SK-N-MC (cell line): ENCODE results near the gene PTPN4.

Source experiments
- DNase-seq: peaks from one replicate; pipeline ENCODE4 v3.0.0-alpha.2; 2011; ENCODE audit warnings: low read depth, low spot score
- H3K27ac ChIP-seq: fragments of 200-600 bp; sonication (generic); 2 replicates; pipeline ENCODE4 v1.5.1; 2016; ENCODE audit warnings: mixed run types
- H3K36me3 ChIP-seq: fragments of 200-600 bp; sonication (generic); 2 replicates; pipeline ENCODE4 v1.6.1; 2017; ENCODE audit warnings: antibody characterized with exemption, low read length, mixed read lengths; ENCODE audit not compliant: insufficient read depth
- H3K4me3 ChIP-seq: fragments of 200-600 bp; sonication (generic); 2 replicates; pipeline ENCODE4 v1.5.1; 2016
- H3K9ac ChIP-seq: fragments of 200-600 bp; sonication (generic); 2 replicates; pipeline ENCODE4 v1.8.0; 2017; ENCODE audit warnings: mixed run types, mixed read lengths; ENCODE audit not compliant: insufficient read length
- H3K9me3 ChIP-seq: fragments of 200-600 bp; sonication (generic); 2 replicates; pipeline ENCODE4 v1.6.1; 2017; ENCODE audit warnings: low read depth, mild to moderate bottlenecking, antibody characterized with exemption, low read length, moderate library complexity, mixed read lengths
- EZH2 ChIP-seq: fragments of 200-600 bp; sonication (generic); IDR thresholded peaks from one replicate; pipeline ENCODE4 v1.6.1; 2017; ENCODE audit warnings: antibody characterized with exemption
- FOXP2 ChIP-seq: optimal IDR thresholded peaks from 2 replicates; pipeline ENCODE3; 2011; ENCODE audit warnings: mild to moderate bottlenecking, moderate library complexity; ENCODE audit not compliant: insufficient read depth; ENCODE audit errors: extremely low read length, control extremely low read depth
- POLR2AphosphoS5 ChIP-seq: IDR thresholded peaks from 2 replicates; pipeline ENCODE4 v1.6.1; 2012; ENCODE audit warnings: mild to moderate bottlenecking, low read depth, low read length, borderline replicate concordance

PTPN4 gene

DNA sequence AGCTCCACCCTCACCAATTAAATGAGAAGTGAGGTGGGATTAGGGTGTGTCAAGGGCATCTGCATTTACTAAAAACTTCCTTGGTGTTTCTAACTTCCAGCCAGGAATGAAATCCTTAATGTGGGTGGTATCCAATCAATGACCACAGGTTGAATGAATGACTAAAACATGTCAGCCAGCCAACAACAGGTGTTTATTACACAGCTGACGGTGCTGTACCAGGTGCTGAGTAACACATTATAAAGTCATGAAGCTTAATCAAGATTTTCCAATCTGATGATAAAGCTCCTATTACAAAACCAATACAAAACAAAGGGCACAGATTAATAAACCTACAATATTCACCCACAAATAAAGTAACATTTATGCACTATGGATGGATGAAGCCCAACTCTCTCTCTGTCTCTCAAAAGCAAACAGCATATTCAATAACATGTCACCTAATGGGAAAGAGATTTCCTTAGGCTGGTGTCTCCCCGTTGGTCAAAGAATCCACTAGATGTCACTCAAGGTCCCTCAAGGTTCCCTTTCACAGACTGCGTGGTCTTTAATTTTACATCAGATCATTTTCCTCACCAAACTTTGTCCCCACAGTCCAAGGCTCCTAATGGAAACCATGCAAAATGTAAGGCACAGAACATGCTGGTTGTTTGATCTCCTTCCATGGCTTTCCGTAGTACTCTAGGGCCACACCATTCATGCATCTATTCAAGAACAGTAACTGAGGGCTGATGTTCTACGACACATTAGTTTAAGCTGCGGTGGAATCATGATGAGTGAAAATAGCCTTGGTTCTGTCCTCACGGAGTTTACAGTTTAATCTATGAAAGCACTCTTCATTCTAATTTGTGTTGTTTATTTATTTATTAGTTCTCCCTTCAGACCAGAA, 6.4 kb upstream of the PTPN4 start:
- Histone ChIP-seq H3K4me3 (no peak overlapping the region), H3K36me3 (no peaks in the 10 kb centered on the region), H3K9ac (no peak overlapping the region), H3K9me3 (no peaks in the 10 kb centered on the region), H3K27ac (no peak overlapping the region)
- TF ChIP-seq POLR2AphosphoS5 (no peak), EZH2 (no peak), FOXP2 (no peak)
- no peak for DNase-seq

- Histone ChIP-seq H3K9ac (no peak overlapping the region), H3K27ac (no peak overlapping the region), H3K4me3 (no peak overlapping the region), H3K36me3 (no peaks in the 10 kb centered on the region), H3K9me3 (no peaks in the 10 kb centered on the region)
- no peak for TF ChIP-seq FOXP2
- no peak for TF ChIP-seq POLR2AphosphoS5
- DNase-seq, result no peak
Observed at GRCh38 chr2:119753930-119754321, 5.8 kb upstream of the PTPN4 start.

DNA sequence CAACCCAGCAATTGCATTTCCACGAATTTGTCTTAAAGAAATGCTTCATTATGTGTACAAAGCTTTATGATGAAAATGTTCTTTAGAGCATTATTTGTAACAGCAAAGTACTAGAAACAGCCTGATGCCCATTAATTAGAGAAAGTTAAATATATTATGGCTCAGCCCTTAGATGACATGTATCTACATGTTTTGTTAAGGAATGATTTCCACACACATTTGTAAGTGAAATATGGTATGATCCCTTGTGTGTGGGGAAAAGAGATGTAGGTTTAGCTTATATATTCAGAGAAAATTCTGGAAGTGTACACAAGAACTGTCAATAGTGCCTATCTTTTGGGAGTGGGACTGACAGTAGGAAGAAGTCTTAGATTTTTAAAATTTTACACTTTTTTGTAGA, 3.8 kb upstream of the PTPN4 start:
- TF ChIP-seq EZH2, result no peak
- no peak for TF ChIP-seq FOXP2
- TF ChIP-seq POLR2AphosphoS5, result no peak
- no peaks in the 10 kb centered on the region for H3K36me3 ChIP-seq
- no peak for DNase-seq
- no peak overlapping the region for H3K4me3 ChIP-seq
- H3K9ac ChIP-seq, result no peak overlapping the region
- no peak overlapping the region for H3K27ac ChIP-seq
- no peaks in the 10 kb centered on the region for H3K9me3 ChIP-seq

- no peaks in the 10 kb centered on the region for H3K36me3 ChIP-seq
- no peak overlapping the region for H3K9ac ChIP-seq
- DNase-seq, result no peak
Observed at GRCh38 chr2:119756837-119757236, 2.9 kb upstream of the PTPN4 start.

DNA sequence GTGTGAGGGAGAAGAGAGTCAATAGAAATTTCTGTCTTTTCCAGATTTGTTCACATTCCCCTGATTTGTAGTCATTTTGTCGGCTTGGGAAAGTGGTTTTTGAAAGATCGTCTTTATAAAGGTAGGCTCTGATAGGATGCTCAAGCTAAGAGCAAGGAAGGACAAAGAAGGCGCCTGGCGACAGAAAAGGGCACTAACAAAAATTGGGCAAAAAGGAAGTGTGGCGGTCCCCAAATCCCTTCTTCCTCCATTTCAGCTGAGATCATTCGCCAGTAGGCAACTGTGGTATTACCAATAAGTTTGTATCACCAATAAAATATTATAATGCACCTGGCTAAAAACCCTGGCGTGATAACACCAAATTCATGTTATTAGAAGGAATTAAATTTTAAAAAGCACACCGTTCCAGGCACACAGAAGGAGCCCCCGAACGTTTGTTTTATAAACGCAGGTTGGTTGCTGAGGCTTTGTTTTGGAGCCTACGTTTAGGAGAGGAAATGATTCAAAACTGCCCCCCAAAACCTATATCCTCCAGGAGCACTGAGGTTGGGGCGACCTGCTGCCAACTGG, 756 bp upstream of the PTPN4 start:
- DNase-seq, result no peak
- TF ChIP-seq POLR2AphosphoS5 (no peak), FOXP2 (no peak), EZH2 (no peak)
- Histone ChIP-seq H3K9ac (peak overlapping the region; percentile 68), H3K4me3 (peak overlapping the region; percentile 96), H3K36me3 (no peaks in the 10 kb centered on the region), H3K9me3 (no peaks in the 10 kb centered on the region), H3K27ac (peak overlapping the region; percentile 22; the same call in 1 of the 2 replicates)

More at GRCh38 chr2:119756837-119757236, 2.9 kb upstream of the PTPN4 start:
- Histone ChIP-seq H3K4me3 (no peak overlapping the region), H3K9me3 (no peaks in the 10 kb centered on the region), H3K27ac (no peak overlapping the region)
- TF ChIP-seq FOXP2 (no peak), EZH2 (no peak), POLR2AphosphoS5 (no peak)

DNA sequence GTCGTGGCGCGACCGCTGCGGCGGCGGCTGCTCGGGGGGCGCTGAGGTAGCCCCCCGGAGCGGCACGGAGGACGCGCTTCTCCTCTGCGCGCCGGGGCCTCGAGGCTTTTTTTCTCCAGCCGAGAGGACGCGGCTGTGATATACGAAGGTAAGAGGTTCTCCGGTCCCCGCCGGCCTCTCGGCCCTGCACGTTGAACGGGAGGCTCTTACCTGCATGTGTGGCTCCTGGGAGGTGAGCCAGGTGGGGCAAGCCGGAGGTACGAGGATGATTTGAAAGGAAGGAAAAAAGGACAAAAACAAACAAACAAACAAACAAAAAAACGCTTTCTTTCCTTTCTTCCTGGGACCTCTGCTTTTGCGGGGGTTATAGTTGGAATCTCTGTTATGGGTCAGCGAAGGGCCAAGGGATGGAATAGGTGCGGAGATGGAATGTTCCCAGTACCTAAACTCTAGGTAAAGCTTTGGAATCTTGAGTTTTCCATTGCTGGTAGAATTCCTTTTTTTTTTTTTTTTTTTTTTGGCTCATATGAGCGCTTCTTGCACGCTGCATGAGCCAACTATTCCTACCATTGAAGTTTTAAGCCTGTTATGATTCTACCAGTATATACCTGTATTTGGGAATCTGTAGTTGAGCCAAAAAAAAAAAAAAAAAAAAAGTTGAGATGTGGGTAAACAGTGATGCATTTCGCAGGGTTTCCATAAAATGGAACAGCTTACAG, 674 bp downstream of the PTPN4 start:
- Histone ChIP-seq H3K27ac (peak overlapping the region; percentile 68; the same call in 1 of the 2 replicates), H3K36me3 (no peaks in the 10 kb centered on the region), H3K9ac (peak overlapping the region; percentile 90), H3K4me3 (peak overlapping the region; percentile 96), H3K9me3 (no peaks in the 10 kb centered on the region)
- DNase-seq, result no peak
- TF ChIP-seq FOXP2, result no peak
- TF ChIP-seq EZH2, result no peak
- TF ChIP-seq POLR2AphosphoS5, result no peak

DNA sequence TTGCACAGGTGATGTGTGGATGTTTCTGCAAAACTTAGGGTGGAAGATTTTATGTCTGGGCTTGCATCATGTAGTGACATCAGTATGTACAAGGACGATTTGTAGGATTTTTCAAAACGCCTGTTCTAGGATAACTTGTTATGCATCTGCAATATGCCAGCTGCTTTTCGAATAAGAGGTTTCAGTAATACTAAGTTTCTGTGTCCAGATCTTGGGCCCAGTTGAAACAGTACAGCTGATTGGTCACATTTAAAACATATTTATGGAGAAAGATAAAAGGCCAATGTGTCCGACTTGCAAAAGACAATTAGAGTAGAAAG, 1.2 kb downstream of the PTPN4 start:
- H3K4me3 ChIP-seq, result peak overlapping the region; percentile 96
- 0 out of 2 replicates have a peak overlapping the region, but pooled peaks have one; percentile 7 for H3K27ac ChIP-seq
- H3K9me3 ChIP-seq, result no peaks in the 10 kb centered on the region
- no peaks in the 10 kb centered on the region for H3K36me3 ChIP-seq
- TF ChIP-seq EZH2, result no peak
- peak overlapping the region; percentile 90 for H3K9ac ChIP-seq
- DNase-seq, result no peak

GRCh38 chr2:119764832-119765231, 5.1 kb downstream of the PTPN4 start:
- Histone ChIP-seq H3K36me3 (no peaks in the 10 kb centered on the region), H3K9me3 (no peaks in the 10 kb centered on the region), H3K4me3 (no peak overlapping the region), H3K27ac (no peak overlapping the region), H3K9ac (no peak overlapping the region)
- no peak for DNase-seq
- TF ChIP-seq EZH2 (no peak), POLR2AphosphoS5 (no peak), FOXP2 (no peak)
